Right ventricle myocardium superior (tissue), 1 donor: ENCODE measurements around the gene EHD4. TPM values are rescaled to one million over a fixed set of nuclear protein-coding genes. Genes with fewer than 3 reads are reported as not detected.

ENCODE experiments used
- ATAC-seq: fragments of 200-7000 bp; cut with Tn5 transposase; one replicate; pipeline ENCODE4 v1.9.1; 2020; ENCODE audit warnings: mild to moderate bottlenecking; ENCODE audit not compliant: poor library complexity
- DNase-seq: peaks from one replicate; pipeline ENCODE4 v3.0.0-alpha.2; 2020
- intact Hi-C: fragments of 100-400 bp; cut with DNase I; formaldehyde crosslinking; loops from one replicate; pipeline ENCODE4 v1.11.2; 2022
- total RNA-seq: library from RNA; stranded (reverse); fragmentation: NEBNext Ultra II Directional; extraction: Animal tissue kit (Norgen Biotek cat#: 25700); gene quantifications from one replicate; pipeline ENCODE4 v1.2.1, GENCODE V29; 2021
- donor health status: DM: no; HTN: yes; CAD: no; lungs with severe emphysema.

The EHD4 gene
- total RNA-seq, 1 donor from 2014 or later, result 47.2 TPM

GRCh38 chr15:41945731-41946130 lies 26.6 kb downstream of the EHD4 start:
- peak; percentile 60 for DNase-seq
- peak; percentile 59 for ATAC-seq
- intact Hi-C loops, result no loop called here

DNA sequence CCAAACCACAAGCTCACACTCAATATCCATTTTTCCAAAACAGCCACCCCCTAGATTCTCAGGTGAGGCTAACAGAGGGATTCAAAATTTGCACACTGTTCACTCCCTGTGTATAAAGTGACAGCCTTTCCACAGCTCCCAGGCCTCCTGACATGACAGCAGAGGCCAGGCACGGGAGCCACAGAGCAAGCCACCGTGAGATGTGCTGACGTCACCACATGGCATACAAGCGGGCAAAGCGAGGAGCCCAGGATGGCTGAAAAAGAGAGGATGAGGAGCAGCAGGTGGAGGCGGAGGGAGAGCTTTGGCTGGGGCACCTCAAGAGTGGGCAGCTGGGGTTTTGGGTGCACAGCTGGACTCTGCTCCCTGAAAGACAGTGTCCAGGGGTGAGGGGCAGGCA lies 27.1 kb downstream of the EHD4 start:
- ATAC-seq (peak; percentile 13), DNase-seq (peak; percentile 44)
- intact Hi-C loops, result no loop called here

- DNase-seq, result peak; percentile 75
- peak; percentile 45 for ATAC-seq
- intact Hi-C loops, result no loop called here
Measured at GRCh38 chr15:41944313-41944940, 27.9 kb downstream of the EHD4 start.

DNA sequence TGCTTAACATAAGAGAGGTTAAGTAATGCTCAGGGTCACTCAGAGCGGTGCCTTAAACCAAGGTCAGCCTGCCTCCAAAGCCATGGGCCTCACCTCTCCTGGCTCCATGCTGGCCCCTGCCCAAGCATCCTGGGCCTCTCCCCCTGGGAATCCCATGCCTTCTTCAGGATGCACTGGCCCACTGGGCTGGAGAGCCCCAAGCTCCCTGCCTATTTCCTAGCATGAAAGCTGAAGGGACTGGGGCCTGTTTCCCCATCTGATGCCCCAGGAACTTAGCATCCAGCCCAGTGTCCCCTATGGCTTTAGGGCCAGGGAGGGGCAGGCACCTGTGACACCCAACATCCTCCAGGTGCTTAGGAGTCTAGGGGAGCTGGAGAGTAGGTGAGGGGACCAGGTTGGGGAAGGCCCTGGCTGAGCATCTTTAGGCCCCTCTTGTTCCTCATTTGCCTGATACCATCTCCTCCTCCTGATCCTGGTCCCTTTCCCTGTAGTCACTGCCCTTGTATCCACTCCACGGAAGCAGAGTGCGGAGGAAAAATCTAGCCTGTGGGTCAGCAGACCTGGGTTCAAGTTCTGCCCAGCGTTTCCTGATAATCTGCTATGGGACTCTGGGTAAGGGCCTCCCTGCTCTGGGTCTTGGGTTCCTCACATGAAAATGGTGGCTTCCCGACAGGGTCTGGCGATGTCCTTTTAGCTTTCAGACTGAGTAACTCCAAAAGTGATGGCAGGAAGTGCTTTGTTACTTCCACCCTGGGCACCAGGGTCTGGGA lies 28.6 kb downstream of the EHD4 start:
- ATAC-seq (no peak), DNase-seq (no peak)
- intact Hi-C loops, result no loop called here

DNA sequence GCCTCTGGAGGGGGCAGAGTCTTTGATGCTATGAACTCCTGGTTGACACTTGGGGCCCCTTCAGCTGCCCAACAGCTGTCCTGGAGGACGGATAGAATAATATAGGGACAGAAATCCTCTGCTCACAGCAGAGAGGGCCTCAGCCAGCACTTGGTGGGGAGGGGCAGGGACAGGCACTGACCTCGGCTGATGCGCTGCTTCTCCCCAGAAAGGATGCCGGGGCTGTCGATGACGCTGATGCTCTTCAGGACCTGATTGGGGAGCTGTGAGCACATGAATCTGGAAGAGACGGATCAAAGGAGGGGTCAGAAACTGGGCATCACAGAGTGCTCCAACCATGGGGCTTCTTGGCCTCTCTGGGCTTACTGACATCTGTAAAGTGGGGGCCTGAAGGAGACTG lies 29.5 kb downstream of the EHD4 start:
- intact Hi-C loops, result no loop called here
- ATAC-seq, result no peak
- peak; percentile 30 for DNase-seq

- intact Hi-C loops, result no loop called here
Measured at GRCh38 chr15:41941644-41942415, 30.5 kb downstream of the EHD4 start.

GRCh38 chr15:41940441-41940857 lies 31.9 kb downstream of the EHD4 start:
- ATAC-seq, result no peak
- intact Hi-C loops, result no loop called here
- DNase-seq, result peak; percentile 35

More at GRCh38 chr15:41941644-41942415, 30.5 kb downstream of the EHD4 start:
- ATAC-seq (no peak), DNase-seq (peak; percentile 44)

GRCh38 chr15:41939986-41940385 lies 32.4 kb downstream of the EHD4 start:
- no peak for ATAC-seq
- intact Hi-C loops, result no loop called here
- DNase-seq, result peak; percentile 29

DNA sequence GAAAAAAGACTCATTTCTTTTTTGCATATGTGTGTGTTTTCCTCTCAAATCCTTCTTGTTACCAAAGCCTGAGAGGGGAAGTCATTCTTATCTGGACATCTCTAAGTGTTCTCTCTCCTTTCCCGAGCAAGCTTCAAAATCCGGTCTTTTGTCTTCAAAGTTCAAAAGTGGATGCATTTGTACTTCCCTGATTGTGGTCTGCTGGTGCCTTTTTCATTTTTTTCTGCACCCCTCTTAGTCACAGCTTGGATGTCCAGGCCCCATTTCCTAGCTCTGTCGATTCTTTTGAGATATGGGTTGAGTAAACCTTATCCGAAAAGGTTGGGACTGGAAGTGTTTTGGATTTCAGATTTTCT lies 34.8 kb downstream of the EHD4 start:
- no peak for ATAC-seq
- DNase-seq, result no peak
- intact Hi-C loops, result no loop called here

GRCh38 chr15:41936649-41937567 lies 35.4 kb downstream of the EHD4 start:
- intact Hi-C loops, result no loop called here
- DNase-seq, result peak; percentile 64
- ATAC-seq, result peak; percentile 22

GRCh38 chr15:41936155-41936554 lies 36.2 kb downstream of the EHD4 start:
- intact Hi-C loops, result no loop called here
- no peak for ATAC-seq

GRCh38 chr15:41935566-41936020 lies 36.8 kb downstream of the EHD4 start:
- intact Hi-C loops, result no loop called here
- ATAC-seq (no peak), DNase-seq (no peak)

More at GRCh38 chr15:41936155-41936554, 36.2 kb downstream of the EHD4 start:
- DNase-seq, result no peak

DNA sequence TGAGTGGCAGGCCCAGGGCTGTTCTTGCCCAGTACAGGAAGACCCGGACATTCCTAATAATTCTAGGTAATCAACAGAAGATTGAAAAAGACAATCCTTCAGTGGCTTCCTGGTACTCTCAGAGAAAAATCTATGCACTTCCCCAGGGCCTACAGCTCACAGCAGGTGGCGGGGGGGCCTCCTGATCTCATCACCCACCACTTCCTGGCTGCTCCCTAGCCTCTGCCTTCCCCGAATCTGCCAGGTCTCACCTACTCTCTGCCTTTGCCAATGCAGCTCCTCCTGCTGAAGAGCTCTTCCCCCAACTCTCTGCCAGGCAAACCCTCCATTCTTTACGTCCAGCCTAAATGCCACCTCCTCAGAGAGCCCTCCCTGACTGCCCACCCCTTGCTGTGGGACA lies 37.5 kb downstream of the EHD4 start:
- DNase-seq, result no peak
- no peak for ATAC-seq
- intact Hi-C loops, result no loop called here

- ATAC-seq (peak; percentile 12), DNase-seq (no peak)
- intact Hi-C loops, result no loop called here
Measured at GRCh38 chr15:41933771-41934170, 38.6 kb downstream of the EHD4 start.

DNA sequence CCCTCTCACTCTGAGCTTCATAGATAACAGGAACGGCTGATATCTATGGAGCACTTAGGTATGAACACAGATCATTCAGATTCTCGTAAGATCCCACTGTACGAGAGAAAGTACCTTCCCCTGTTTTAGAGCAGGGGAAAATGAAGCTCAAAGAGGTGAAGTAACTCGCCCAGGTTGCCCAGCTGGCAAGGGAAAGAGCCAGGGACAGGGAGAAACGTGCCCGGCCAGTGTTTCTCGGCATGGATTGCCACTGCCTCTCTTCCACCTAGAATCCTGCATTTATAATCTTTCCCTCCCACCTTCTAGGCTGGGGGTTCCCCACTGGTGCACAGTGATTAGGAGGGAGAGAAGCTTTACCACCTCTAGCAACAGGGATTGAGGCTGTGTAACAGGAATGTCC lies 39.0 kb downstream of the EHD4 start:
- ATAC-seq (no peak), DNase-seq (no peak)
- intact Hi-C loops, result no loop called here

DNA sequence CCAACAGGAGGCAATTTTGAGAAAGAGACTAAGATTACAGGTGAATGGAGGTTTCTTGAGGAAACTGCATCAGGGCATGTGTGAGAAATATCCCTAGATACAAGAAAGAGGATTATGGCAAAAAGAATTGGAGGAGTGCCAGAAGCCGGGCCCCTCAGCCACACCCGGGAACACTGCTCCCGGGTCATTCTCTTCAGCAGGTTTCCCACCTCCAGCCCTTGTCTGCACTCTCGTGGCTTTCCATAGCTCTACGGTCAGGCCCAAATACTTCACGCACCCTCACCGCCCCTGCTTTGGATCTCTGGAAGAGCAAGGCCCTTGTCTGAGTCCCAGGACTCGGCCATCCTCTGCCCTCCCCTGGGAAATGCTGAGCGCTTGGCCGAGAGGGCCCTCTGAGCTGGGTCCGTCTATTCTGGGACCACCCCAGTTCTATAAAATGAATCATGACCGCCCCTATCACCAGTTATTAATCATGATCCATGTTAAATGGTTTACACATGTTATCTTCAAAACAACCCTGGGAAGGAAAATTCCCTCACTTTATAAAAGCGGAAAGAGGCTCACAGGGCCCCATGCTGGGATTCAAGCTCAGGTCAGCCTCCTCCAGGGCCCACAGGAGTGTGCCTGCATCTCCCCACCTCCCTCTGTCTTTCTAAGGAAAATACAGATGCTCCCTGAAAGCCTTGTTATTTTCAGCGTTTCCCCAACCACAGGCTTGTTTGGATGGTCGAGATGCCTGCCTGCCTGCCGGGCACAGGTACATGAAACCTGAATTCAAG lies 39.7 kb downstream of the EHD4 start:
- intact Hi-C loops, result no loop called here
- DNase-seq, result no peak
- ATAC-seq, result no peak

DNA sequence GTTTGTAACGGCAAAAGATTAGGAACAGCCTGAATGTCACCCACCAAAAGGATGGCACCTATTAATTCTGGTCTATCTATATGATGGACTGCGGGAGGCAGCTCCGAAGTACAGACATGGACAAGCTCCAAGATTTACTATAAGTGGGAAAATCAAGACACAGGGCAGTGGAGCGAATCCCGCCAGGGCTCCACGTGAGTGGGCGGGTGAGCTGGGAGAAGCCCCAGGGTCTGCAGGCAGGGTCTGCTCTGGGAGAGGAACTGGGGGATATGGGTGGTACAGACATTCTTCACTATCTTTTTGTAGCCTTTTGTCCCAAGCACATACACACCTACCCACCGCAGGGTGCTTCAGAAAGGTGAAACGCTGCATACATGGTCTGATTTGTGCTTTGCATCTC lies 40.3 kb downstream of the EHD4 start:
- DNase-seq (no peak), ATAC-seq (no peak)
- intact Hi-C loops, result no loop called here

- no peak for DNase-seq
- ATAC-seq, result no peak
- intact Hi-C loops, result no loop called here
Measured at GRCh38 chr15:41930867-41931222, 41.5 kb downstream of the EHD4 start.
